Measurements from ENCODE around the gene PLCD3.
A peak's percentile ranks its signal among the peaks of the same experiment; 100 is the strongest.

Gene PLCD3

DNA sequence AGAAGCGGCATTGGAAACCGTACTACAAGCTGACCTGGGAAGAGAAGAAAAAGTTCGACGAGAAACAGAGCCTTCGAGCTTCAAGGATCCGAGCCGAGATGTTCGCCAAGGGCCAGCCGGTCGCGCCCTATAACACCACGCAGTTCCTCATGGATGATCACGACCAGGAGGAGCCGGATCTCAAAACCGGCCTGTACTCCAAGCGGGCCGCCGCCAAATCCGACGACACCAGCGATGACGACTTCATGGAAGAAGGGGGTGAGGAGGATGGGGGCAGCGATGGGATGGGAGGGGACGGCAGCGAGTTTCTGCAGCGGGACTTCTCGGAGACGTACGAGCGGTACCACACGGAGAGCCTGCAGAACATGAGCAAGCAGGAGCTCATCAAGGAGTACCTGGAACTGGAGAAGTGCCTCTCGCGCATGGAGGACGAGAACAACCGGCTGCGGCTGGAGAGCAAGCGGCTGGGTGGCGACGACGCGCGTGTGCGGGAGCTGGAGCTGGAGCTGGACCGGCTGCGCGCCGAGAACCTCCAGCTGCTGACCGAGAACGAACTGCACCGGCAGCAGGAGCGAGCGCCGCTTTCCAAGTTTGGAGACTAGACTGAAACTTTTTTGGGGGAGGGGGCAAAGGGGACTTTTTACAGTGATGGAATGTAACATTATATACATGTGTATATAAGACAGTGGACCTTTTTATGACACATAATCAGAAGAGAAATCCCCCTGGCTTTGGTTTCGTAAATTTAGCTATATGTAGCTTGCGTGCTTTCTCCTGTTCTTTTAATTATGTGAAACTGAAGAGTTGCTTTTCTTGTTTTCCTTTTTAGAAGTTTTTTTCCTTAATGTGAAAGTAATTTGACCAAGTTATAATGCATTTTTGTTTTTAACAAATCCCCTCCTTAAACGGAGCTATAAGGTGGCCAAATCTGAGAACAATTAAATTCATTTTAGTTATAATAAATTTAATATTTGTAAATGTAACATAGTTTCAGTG lies 17.7 kb upstream of the PLCD3 start:
- peak in 1 of 2 experiments; percentile 38 for DNase-seq (ENCODE audit: low read depth in 2 of 2)

DNA sequence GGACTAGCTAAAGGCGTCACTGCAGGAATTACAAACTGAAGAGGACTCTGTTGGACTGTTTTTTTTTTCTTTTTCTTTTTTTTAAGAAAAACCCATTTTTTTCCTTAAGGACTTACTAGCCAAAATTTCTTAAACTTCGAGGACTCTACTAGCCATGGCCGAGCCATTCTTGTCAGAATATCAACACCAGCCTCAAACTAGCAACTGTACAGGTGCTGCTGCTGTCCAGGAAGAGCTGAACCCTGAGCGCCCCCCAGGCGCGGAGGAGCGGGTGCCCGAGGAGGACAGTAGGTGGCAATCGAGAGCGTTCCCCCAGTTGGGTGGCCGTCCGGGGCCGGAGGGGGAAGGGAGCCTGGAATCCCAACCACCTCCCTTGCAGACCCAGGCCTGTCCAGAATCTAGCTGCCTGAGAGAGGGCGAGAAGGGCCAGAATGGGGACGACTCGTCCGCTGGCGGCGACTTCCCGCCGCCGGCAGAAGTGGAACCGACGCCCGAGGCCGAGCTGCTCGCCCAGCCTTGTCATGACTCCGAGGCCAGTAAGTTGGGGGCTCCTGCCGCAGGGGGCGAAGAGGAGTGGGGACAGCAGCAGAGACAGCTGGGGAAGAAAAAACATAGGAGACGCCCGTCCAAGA lies 16.8 kb upstream of the PLCD3 start:
- peak in 1 of 2 experiments; percentile 68 for DNase-seq (ENCODE audit: low read depth in 2 of 2)

- peak; percentile 97 to 99 for DNase-seq (ENCODE audit: low read depth in 2 of 2)
Observed at GRCh38 chr17:45148183-45149036, 16.1 kb upstream of the PLCD3 start, which contains the start of gene HEXIM1. Gene HEXIM1, plus strand, starts transcription at chr17:45148475. Its CDS starts 716 bp downstream, at chr17:45149191.

DNA sequence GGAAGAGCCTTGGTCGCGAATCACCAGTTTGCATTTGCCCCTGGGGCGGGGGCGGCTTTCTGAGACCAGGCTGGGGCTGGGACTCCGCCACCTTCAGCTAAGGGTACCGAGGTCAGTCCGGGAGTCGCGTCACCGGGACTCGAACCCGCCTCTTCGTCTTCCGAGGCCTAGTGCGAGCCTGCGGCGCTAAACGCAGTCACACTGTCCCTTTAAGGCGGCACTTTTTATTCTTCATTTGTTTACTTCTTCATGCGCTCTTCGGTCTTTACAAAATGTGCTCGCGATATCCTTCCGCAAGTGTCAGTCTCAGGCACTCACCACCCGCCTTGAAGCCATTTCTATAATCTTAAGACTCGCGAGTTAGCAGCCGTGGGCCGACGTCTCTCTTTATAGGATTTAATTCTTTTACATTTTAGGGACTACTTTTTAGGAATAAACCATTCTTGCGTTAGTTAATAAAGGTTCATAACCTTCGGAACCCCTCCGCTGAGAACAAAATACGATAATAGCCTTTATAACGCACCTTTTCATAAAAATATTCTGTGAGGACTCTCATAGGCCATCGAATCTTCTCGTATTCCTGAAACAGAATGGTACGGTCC lies 15.4 kb upstream of the PLCD3 start:
- DNase-seq (ENCODE audit: low read depth in 2 of 2): peak; percentile 61 to 70

DNA sequence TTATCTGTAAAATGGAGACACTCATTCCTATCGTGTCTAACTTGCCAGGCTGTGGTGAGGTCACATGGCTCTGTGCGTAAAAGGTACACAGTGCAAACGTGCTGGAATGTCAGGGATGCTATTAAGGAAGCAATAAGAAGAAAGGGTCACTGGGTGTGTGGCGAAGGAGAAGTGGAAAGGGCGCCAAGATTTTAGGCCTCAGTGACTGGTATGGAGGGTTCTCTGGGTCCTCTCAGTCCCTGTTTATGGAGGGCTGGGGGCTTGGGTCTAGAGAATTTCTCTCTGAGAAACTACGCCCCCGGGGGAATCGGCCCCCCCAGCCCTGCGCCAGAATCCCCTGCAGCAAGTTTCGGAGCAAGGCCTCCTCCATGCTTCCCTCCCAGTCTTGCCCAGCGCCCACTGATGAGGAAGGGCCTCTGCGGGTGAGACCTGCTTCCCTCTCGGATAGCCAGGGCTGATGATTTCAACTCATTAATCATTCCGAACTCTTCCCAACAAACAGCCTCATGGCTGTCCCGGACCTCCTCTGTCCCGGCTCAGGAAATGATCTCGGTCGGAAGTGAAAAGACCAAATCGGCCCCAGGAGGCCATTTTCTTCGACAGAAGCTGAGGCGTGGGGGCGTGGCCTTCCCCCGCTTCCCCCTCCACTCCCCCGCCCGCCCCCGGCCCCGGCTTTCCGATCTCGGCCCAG lies 14.7 kb upstream of the PLCD3 start:
- peak in 1 of 2 experiments; percentile 43 for DNase-seq (ENCODE audit: low read depth in 2 of 2)

DNA sequence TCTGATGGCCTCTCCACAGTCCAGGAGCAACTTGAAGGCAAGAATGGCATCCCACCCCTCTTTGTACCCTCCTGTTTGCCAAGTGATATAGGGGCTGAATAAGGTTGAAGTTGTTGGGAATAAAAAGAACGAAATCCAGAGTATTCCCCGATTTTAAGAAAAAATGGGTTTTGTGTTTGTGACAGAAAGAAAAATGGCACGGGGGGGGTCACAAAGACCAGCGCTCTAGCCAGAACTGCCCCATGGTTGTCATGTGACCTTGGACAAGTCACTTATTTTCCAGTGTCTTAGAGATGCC lies 14.2 kb upstream of the PLCD3 start:
- DNase-seq (ENCODE audit: low read depth in 2 of 2): no peak

DNA sequence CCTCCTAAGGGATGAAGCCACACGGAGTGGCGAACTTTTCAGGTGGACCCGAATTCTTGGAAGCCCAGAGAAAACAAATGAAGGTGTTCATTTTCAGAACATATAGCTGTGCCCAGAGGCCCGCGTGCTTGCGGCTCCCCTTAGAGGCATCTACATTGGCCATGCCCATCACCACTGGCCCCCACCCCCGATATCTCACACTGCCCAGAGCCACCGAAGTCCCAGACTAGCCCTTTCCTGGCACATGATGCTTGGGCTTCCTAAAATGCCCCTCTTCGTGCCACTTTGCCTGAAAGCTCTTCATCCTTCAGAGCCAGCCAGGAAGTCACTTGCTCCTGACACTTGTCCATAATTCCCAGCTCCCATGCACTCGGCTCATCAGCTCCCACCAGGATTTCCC lies 13.9 kb upstream of the PLCD3 start:
- DNase-seq (ENCODE audit: low read depth in 2 of 2): no peak

GRCh38 chr17:45145035-45145389 lies 12.7 kb upstream of the PLCD3 start:
- no peak for DNase-seq (ENCODE audit: low read depth in 2 of 2)

DNA sequence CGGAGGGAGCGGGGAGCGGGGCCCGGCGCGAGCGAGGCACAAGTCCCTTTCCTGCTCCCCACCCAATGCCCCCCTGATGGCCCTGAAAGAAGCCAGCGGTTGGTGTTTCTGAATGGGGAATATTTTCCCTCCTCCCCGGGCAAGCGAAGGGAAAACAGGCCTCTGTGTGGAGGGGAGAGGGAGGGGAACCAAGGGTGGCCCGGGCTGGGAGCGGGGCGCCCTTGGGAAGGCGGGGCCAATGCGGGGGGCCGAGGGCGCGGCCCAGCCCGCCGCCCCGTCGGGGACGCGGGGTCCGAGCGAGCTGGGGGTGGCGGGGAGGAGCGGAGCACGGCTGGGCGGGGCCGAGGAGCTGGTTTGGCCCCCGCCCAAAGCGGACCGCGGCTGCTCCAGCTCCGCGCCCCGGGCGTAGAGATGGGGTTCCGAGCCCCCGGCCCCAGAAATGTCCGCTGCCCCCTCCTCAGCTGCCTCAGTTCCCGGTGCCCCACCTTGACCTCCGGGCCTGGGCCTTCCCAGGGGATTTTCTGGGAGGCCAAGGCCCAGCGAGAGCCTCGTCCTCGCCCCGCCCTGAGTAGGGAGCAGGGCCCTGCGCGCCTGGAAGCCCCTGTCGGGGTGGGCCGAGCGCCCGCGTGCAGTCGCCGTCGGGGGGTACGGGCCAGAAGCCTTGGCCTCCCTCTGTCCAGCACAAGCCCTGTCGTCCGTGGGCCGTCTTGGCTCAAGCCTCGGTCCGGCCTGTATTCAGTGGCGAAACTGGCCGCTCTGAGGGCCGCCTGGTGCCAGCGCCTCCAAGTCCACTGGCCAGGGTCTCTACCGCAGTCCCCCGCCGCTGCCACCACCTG lies 12.1 kb upstream of the PLCD3 start:
- DNase-seq (ENCODE audit: low read depth in 2 of 2): peak in 1 of 2 experiments; percentile 22

- no peak for DNase-seq (ENCODE audit: low read depth in 2 of 2)
Observed at GRCh38 chr17:45143767-45144198, 11.5 kb upstream of the PLCD3 start.

DNA sequence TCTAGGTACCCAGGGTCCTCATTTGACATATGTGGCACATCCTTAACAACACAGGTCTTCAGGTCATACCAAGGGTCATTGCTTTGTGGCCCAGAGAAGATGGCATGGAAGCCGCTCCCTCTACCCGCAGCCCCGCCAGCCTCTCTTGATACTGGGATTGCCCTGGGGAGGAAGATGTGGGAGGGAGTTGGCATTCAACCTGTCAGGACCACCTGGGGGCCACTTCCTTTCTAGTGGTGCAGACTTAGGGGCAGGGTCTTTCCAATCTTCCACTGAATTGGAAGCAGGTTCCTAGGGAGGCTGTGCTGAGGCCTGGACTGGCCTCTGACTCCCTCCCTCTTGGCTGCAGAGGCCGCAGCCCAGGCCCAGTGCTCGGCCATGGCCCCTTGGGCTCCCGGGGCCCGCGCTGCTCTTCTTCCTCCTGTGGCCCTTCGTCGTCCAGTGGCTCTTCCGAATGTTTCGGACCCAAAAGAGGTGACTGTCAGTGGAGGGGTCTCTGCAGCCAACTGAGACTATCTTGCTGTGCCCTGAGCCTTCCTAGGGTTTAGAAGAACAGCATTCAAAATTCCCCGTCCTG lies 10.9 kb upstream of the PLCD3 start:
- no peak for DNase-seq (ENCODE audit: low read depth in 2 of 2)

GRCh38 chr17:45139533-45139920 lies 7.2 kb upstream of the PLCD3 start:
- DNase-seq (ENCODE audit: low read depth in 2 of 2): no peak

GRCh38 chr17:45138911-45139532 lies 6.7 kb upstream of the PLCD3 start:
- DNase-seq (ENCODE audit: low read depth in 2 of 2): no peak

DNA sequence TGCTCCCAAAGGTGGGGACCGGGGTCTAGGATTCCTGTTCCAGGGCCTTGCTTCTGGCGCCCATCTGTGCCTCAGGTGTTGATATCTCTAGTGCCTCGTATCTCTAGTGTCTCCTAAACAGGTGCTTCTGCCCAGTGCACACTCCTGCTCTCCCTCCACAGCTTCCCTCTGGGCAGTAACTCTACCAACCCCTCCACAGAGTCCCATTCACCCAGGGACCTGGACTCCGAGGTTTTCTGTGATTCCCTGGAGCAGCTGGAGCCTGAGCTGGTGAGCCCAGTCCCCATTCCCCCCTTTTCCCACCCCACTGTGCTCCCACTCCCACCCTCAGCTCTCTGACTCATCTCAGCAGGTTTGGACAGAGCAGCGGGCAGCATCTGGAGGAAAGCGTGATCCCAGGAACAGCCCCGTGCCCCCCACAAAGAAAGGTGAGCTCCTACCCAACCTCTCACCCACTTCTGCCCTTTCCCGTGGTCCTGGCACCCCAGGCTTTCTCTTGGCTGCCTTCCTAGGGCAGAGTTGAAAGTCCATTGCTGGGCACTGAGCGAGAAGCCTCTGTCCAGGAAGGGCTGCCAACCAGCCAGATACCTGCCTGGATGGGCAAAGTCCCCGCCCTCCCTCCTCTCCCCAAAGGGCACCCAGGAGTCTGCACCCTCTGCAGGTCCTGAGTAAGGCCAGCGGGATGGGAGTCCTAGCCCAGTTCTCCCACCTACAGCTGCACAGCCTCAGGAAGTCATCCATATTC lies 5.4 kb upstream of the PLCD3 start:
- no peak for DNase-seq (ENCODE audit: low read depth in 2 of 2)

- DNase-seq (ENCODE audit: low read depth in 2 of 2): no peak
Observed at GRCh38 chr17:45136846-45137560, 4.7 kb upstream of the PLCD3 start.

DNA sequence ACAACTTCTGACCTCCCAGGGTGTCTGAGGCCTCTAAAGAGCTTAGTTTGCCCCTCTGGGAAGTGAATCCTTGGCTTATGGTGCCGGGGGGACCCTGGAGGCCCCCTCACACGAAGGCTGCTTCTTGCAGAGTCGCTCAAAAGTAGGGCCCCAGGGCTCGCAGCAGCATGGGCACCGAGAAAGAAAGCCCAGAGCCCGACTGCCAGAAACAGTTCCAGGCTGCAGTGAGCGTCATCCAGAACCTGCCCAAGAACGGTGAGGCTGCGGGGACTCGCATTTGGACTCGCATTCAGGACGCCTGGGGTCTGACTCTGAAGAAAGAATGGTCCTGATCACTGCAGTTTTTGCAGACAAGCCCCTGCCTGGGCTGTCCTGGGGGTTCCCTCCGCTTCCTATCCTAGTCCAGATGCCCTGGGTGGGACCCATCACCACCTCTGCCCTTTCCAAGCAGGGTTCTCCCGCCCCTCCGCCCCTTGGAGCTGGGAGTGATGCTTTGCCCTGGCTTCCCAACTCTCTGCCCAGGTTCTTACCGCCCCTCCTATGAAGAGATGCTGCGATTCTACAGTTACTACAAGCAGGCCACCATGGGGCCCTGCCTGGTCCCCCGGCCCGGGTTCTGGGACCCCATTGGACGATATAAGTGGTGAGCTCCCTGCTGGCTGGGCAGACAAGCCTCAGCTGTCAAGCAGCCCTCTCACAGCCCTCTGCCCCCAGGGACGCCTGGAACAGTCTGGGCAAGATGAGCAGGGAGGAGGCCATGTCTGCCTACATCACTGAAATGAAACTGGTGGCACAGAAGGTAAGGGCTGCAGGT lies 3.9 kb upstream of the PLCD3 start:
- DNase-seq (ENCODE audit: low read depth in 2 of 2): no peak
